Kidney (tissue), 14 donors: Measurements from ENCODE around the gene DMC1. TPM values are rescaled to one million over a fixed set of nuclear protein-coding genes. Genes with fewer than 3 reads are reported as not detected.

Experiments
- DNase-seq, 5 donors: peaks; one replicate each; pipeline ENCODE4 v3.0.0-alpha.2; 2013 to 2020
- FAIRE-seq: peaks from 2 replicates; lab custom pipeline; 2012; peaks lifted over from hg19 to GRCh38; lab: Jason Lieb, UNC
- H3K27ac ChIP-seq, 2 donors: one replicate each; pipeline ENCODE4 v1.7.0; 2013; ENCODE audit warnings: low read depth in 2 of 2, low read length in 2 of 2, inconsistent platforms in 1 of 2
- H3K27me3 ChIP-seq: one replicate; pipeline ENCODE4 v1.7.1; 2013; ENCODE audit warnings: low read length, inconsistent platforms; ENCODE audit not compliant: control insufficient read depth, insufficient read depth
- H3K36me3 ChIP-seq, 3 donors: one replicate each; pipeline versions ENCODE4 v1.7.0 to v1.7.1; 2013; ENCODE audit warnings: low read length in 3 of 3, control low read depth in 1 of 3, inconsistent platforms in 1 of 3; ENCODE audit not compliant: insufficient read depth in 3 of 3, control insufficient read depth in 2 of 3
- H3K4me1 ChIP-seq, 3 donors: one replicate each; pipeline versions ENCODE4 v1.7.0 to v1.7.1; 2013; ENCODE audit warnings: low read length in 3 of 3, inconsistent platforms in 1 of 3, low read depth in 1 of 3; ENCODE audit not compliant: control insufficient read depth in 2 of 3, insufficient read depth in 2 of 3
- H3K4me3 ChIP-seq, 3 donors: one replicate each; pipeline versions ENCODE4 v1.7.0 to v1.8.1; 2013; ENCODE audit warnings: low read length in 3 of 3, control low read depth in 1 of 3, inconsistent platforms in 1 of 3
- H3K9ac ChIP-seq, 3 donors: one replicate each; pipeline versions ENCODE4 v1.7.0 to v1.7.1; 2013; ENCODE audit warnings: low read length in 3 of 3, control low read depth in 1 of 3, inconsistent platforms in 1 of 3
- H3K9me3 ChIP-seq, 3 donors: one replicate each; pipeline versions ENCODE4 v1.7.0 to v1.7.1; 2013; ENCODE audit warnings: low read length in 3 of 3, control low read depth in 1 of 3, inconsistent platforms in 1 of 3; ENCODE audit not compliant: control insufficient read depth in 2 of 3, insufficient read depth in 1 of 3
- intact Hi-C: fragments of 100-400 bp; cut with DNase I; formaldehyde crosslinking; loops from one replicate; pipeline ENCODE4 v1.11.1; 2022
- polyA plus RNA-seq: library from polyadenylated mRNA; stranded (reverse); fragments of 350-450 nt; fragmentation: Illumina TruSeq; extraction: RNeasy Lipid Tissue Mini Kit (QIAGEN cat#74804); gene quantifications from one replicate; pipeline ENCODE4 v1.2.3, GENCODE V29; 2014; ENCODE audit warnings: low read depth, low replicate concordance; ENCODE audit not compliant: insufficient read depth
- total RNA-seq: library from RNA; stranded (reverse); fragmentation: NEBNext Ultra II Directional; extraction: Animal tissue kit (Norgen Biotek cat#: 25700); gene quantifications from one replicate; pipeline ENCODE4 v1.2.1, GENCODE V29; 2021
- TF ChIP-seq, protein P1 (sequence below): IDR thresholded peaks from 3 replicates; pipeline ENCODE4 v1.5.1; 2012; ENCODE audit warnings: mild to moderate bottlenecking, moderate library complexity, borderline replicate concordance; ENCODE audit not compliant: insufficient read depth; ENCODE audit errors: extremely low read depth
- donor health status: control.
- donor health status: control.
- donor health status: control.
- donor health status: control.
- donor health status: control.
- donor health status: DM: yes; HTN: yes; CAD: no.
- donor health status: Normal renal cell carcinoma (clear cell type).

Gene DMC1
- total and polyA plus RNA-seq, 2 donors from 2014 or later = 0.66 TPM; not detected in 1

DNA sequence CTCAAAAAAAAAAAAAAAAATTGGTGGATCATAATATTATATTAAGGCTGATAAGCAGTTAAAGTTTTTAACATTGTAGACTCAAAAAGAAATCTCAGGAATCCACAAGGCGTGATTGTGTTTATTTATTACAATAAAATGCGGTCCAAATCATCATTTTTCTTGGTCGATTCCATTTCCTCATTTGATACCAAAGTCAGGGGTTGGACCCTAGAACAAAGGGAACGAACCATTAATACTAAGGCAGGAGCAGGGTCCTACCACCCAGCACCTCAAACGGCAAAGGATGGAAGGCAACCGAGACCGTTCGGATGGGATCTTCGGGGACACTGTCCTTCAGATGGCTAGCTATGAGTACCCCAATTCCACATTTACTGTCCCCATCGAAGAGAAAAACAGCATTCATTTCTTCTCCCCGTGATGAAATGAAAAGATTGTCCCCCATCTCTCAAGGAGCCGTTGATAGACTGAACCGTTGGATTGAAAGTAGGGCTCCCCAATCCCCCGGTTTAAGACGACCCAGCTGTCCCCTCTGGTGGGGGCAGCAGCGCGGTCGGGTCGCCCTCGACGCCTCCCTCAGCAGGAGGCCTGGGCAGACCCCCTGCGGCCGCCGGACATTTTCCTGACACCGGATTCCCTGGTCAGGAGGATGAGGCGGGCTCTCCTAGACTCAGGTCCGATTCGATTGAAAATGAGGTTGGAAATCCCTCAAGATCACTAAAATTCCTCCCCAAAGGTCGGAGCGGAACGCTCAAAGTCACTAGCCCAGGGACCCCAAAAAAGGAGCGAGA is 607 bp downstream of the DMC1 start:
- no peaks in the 10 kb centered on the region for H3K36me3 ChIP-seq
- peak in 3 of 5 donors; percentile 41 to 72 (median 45) for DNase-seq
- H3K27ac ChIP-seq = peak overlapping the region in 1 of 2 donors; percentile 13
- TF ChIP-seq, protein P1, sequence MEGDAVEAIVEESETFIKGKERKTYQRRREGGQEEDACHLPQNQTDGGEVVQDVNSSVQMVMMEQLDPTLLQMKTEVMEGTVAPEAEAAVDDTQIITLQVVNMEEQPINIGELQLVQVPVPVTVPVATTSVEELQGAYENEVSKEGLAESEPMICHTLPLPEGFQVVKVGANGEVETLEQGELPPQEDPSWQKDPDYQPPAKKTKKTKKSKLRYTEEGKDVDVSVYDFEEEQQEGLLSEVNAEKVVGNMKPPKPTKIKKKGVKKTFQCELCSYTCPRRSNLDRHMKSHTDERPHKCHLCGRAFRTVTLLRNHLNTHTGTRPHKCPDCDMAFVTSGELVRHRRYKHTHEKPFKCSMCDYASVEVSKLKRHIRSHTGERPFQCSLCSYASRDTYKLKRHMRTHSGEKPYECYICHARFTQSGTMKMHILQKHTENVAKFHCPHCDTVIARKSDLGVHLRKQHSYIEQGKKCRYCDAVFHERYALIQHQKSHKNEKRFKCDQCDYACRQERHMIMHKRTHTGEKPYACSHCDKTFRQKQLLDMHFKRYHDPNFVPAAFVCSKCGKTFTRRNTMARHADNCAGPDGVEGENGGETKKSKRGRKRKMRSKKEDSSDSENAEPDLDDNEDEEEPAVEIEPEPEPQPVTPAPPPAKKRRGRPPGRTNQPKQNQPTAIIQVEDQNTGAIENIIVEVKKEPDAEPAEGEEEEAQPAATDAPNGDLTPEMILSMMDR = no peak
- no peaks in the 10 kb centered on the region for H3K27me3 ChIP-seq
- H3K4me1 ChIP-seq = peaks cover 0 to 2% (median 0%) of the 10 kb centered on the region in 3 donors
- intact Hi-C loops = no loop called here
- H3K4me3 ChIP-seq = peak overlapping the region; percentile 24 to 72 (median 62)
- peak overlapping the region in 2 of 3 donors; percentile 35 to 54 for H3K9ac ChIP-seq
- FAIRE-seq = no peak
- H3K9me3 ChIP-seq = no peaks in the 10 kb centered on the region

DNA sequence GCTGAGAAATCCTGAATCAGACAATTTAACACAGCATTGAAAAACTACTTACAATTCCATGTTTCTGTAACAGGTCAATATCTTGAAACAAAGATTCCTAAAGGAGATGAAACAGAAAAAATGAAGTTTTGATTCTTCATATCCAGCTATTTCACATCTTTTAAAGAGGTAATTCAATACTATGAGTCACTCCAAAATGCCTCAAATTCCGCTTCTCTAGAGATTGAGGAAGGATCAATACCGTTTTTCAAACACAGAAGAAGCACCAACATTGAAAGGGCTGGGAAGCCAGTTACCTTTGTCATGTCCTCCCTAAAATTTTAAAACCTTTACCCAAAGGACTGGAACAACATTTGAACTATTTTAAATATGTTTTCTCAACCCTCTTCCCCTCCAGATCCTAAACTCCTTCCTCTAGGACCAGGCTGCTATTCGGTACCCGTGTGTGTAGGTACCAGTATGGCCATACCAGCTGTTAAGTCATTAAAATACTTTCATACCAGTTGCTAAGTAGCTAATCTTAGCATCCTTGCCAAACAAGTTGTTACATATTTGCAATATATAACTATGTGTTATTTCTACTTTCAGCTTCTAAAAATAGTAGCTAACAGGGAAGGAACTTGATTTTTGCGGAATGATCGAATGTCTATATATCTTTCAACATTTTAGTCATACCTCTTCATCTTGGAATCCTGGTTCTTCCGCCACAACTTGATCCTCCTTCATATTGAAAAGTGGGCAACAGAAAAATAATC is 2.3 kb downstream of the DMC1 start:
- no peak overlapping the region for H3K9ac ChIP-seq
- H3K9me3 ChIP-seq = no peaks in the 10 kb centered on the region
- FAIRE-seq = no peak
- no peaks in the 10 kb centered on the region for H3K27me3 ChIP-seq
- no peak overlapping the region for H3K4me3 ChIP-seq
- DNase-seq = no peak
- peaks cover 0 to 2% (median 0%) of the 10 kb centered on the region in 3 donors for H3K4me1 ChIP-seq
- no peak overlapping the region for H3K27ac ChIP-seq
- TF ChIP-seq, protein P1 = no peak
- intact Hi-C loops = no loop called here
- H3K36me3 ChIP-seq = no peaks in the 10 kb centered on the region

DNA sequence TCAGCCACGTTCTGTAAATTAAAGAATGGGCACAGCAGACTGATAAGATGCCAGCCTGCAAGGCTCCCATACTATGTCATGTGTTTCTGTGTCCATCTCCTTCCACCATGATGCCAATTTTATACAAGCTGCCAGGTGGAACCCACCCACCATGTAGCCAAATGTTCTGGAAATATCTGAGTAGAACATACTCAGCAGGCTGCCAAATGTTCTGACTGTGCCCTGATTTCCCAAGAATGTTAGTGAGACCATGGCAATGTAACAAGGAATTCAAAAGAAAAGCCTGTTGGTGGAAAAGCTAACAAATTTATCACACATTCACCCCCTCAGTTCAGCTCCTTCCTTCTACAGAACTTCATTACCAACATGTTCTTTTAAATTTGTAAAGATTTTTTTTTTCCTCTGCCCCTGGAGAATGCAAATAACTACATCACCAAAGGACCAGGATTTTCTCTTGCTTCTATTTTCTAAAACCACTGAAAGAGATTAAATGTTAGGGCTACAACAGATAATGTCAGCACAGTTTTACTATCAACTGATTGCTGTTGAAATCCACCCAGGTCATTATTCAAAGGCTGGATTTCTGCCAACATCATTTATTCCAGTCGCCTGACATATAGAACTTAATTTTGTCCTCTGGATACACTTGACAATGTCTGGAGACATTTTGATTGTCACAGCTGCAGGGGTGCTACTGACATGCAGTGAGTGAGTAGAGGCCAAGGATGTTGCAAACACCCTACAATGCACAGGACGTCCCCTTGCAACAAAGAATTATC is 3.1 kb downstream of the DMC1 start:
- Histone ChIP-seq H3K36me3 (no peaks in the 10 kb centered on the region), H3K4me3 (no peak overlapping the region), H3K9me3 (no peaks in the 10 kb centered on the region), H3K4me1 (peaks cover 0 to 2% (median 0%) of the 10 kb centered on the region in 3 donors), H3K27me3 (no peaks in the 10 kb centered on the region), H3K9ac (no peak overlapping the region), H3K27ac (no peak overlapping the region)
- DNase-seq (no peak), FAIRE-seq (no peak)
- intact Hi-C loops = no loop called here
- TF ChIP-seq, protein P1 = no peak
